HG03108 (cell line): ENCODE data around the gene AACS.
"Not testable (repeated sequence)": the region's sequence is repeated elsewhere in the genome, so short reads cannot be mapped to it uniquely, and the experiment has no call there.

Experiments used
- ATAC-seq: cut with Tn5 transposase; IDR thresholded peaks from one replicate; pipeline ENCODE4 v1.9.1; 2021; ENCODE audit warnings: moderate library complexity; ENCODE audit not compliant: unreplicated experiment

The AACS gene

GRCh38 chr12:125056306-125056705 lies 8.9 kb upstream of the AACS start:
- no peak for ATAC-seq

DNA sequence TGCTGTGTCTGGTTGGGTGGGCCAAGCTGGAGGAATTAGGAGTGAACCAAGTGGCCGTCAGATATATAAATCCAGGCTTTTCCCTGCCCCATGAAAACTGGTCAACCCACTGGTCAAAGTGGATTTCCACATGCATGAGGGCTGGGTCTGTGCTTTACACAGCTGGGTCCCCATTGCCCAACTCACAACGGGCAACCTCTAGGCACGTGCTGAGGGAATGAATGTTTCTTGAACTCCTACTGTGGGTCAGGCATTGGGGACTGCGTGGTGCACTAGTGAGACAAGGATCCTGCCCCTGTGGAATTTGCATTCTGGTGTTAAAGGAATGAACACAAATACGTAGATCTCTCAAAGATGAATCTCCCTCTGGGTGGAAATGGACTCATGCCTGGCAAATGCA lies 7.5 kb upstream of the AACS start:
- ATAC-seq, result no peak

GRCh38 chr12:125061229-125061628 lies 4.0 kb upstream of the AACS start:
- ATAC-seq, result no peak

DNA sequence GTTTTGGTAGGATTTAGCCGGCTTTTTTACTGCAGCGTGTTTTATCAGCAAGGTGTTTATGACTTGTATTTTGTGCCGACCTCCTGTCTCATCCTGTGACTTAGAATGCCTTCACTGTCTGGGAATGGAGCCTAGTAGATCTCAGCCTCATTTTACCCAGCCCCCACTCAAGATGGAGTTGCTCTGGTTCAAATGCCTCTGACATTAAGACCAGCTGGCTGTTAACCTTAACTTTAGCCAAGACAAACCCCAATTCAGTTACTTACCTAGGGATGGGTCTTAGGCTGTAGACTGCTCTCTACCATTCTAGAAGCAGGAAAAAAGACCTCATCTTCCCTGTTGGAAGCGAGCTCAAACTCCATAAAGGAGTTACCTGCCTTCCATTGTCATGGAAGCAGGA lies 1.7 kb upstream of the AACS start:
- ATAC-seq, result not testable (repeated sequence)

GRCh38 chr12:125064492-125064891 lies 743 bp upstream of the AACS start:
- no peak for ATAC-seq

DNA sequence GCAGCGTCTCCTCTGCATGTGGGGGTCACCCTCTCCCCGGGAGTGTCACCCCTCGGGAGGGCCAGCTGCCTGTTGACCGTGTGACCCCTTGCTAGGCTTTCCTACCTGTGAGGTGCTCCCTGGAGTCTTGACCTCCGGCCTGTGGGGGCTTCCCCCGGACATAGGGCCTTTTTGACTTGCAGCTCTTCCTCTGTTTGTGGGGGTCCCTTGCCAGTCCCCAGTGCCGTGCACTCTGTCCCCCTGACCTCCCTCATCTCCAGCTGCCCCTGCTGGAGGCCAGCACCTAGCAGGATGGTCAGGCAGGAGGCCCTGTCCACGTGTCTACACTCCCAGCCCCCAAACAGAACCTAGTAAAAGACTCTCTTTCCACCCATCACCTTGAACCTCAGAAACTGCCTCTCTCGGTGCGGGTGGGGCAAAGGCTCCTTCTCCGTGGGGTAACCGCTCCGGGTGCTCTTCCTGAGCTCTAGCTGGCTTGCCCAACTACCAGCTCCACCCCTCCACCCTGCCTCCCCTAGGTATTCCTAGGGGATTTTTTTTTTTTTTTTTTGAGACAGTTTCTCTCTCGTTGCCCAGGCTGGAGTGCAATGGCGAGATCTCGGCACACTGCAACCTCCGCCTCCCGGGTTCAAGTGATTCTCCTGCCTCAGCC lies 810 bp downstream of the AACS start:
- ATAC-seq, result no peak

DNA sequence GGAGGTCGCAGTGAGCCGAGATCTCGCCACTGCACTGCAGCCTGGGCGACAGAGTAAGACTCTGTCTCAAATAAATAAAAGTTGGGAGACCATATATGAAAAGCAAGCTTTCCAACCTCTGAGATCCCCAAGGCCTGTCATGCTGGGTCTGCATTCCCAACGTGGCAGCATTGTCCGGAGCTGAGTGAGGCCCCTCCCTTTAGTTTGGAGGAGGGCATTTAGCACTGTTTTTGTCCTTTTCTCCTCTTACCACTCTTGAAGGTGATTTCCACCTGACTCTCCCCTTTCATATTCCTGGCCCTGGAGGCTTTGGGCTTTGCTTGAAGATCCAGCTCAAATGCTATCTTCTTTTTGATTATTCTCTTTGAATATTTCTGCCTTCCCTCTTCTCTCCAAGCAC lies 3.2 kb downstream of the AACS start:
- no peak for ATAC-seq

- no peak for ATAC-seq
These were observed 4.4 kb downstream of the AACS start for GRCh38 chr12:125069616-125070015.

GRCh38 chr12:125070112-125070511 lies 4.9 kb downstream of the AACS start:
- no peak for ATAC-seq

DNA sequence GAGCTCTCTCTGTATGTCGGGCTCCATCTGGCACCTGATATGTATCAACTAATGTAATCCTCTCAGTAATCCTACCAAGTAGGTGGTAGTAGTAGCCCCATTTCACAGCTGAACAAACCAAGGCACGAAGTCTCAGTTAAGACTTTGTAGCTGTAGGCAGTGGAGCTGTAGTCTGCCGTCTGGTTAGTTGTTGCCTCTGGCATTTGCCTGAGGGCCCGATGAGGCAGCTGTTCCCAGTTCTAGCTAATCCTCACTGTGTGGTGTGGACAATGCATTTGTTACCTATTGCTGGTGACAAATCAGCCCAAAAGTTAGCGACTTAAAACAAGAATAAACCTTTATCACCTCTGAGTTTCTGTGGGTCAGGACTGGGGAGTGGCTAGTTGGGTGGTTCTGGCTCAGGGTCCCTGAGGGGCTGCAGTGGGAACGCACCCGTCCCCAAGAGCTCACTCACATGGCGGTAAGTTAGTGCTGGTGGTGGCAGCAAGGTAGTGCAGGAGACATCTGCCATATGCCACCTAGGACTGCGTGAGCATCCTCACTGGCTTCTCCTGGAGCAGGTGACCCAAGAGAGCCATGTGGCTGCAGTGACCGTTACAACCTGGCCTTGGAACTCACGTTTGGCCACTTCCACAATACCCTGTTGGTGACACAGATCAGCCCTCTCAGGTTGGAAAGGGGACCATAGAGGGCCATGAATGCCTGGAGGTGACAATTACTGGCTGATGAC lies 5.6 kb downstream of the AACS start:
- no peak for ATAC-seq

DNA sequence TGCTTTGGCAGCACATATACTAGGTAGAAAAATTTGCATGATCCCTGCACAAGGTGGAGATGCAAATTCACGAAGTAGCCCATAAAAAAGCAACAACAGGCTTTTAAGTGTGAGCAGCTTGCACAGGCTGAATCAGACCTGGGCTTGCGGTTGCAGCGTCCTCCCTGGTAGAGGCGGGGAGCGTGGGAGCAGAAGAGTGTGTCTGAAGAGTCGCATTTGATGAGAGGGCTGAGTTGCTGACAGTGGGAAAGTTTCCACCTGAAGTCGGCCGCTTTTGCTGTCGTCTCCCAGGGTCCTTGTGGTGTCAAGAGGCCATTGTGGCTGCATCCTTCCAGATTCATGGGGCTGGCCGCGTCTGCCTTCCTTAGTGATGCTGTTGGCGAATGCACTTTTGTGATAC lies 6.2 kb downstream of the AACS start:
- no peak for ATAC-seq

DNA sequence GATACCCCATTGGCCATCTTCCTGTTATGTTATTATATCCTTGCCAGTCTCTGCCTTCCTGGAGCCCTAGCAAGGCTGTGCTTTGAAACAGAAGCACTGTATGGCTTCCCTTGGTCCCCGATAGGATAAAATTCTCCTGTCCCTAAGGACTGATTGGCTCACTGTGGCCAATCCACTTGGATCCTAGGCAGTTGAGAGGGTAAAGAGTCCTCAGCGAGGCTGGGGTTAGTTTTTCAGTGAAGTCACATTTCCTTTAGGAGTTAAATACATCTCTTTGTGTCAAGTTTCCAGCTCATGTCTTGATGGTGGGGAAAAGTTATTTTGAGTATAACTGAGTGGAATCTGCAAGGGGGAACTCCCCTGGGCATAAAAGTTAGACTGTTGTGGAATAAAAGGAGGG lies 7.3 kb downstream of the AACS start:
- ATAC-seq, result no peak

- ATAC-seq, result not testable (repeated sequence)
These were observed 9.1 kb downstream of the AACS start for GRCh38 chr12:125074294-125074693.

GRCh38 chr12:125076103-125076502 lies 10.9 kb downstream of the AACS start:
- no peak for ATAC-seq

DNA sequence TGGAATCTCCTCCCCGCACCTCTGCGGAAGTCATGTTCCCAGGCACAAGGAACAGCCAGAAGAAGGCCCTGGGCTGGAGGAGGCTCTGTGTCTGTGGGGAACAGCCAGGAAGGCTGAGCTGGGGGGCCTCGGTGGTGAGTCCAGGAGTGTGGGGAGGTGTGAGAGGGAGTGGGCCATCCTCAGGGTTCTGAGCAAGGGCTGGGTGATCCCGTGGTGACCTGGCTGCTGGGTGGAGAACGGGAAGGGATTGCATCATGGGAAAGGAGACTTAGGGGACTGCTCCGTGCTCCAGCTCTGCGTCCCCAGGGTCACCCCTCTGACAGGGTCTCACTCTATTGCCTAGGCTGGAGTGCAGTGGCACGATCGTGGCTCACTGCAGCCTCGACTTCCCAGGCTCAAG lies 13.8 kb downstream of the AACS start:
- no peak for ATAC-seq

DNA sequence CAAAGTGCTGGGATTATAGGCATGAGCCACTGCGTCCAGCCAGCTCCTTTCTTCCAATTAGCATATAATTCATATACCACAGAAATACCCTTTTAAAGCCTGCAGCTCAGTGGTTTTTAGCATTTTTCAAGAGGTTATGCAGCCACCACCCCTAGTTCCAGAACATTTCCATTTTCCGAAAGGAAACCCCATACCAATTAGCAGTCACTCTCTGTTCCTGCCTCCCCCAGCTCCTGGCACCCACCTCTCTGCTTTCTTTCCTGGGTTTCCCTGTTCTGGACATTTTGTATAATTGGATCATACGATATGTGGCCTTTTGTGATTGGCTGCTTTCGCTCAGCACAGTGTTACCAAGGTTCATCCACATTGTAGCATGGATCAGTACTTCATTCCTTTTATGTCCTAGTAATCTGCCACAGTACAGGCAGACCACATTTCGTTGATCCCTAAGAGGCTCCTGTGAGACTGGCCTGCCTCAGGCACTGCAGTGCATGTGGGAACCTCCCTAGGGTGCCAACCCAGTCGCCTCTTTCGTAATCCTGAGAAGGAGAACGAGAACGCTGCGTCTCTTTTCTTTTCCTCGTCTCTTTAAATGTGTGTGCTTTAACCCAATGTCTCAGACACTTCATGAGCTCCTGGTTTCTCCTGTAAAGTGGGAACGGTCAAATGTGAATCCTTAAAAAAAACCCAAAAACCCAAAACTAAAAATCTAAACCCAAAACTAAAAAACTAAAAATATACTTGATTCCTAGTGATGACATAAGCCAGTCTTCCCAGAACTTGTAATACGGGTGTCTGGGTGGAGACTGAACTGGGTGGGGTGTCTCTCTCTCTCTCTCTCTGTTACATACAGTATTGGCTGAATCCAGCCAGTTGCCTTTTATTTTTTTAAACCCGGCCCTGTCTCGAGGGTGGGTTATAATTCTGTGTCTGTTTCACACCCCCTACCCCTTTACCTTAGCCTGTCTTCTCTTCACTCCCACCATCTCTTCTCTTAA lies 14.7 kb downstream of the AACS start:
- ATAC-seq, result no peak

- no peak for ATAC-seq
These were observed 16.2 kb downstream of the AACS start for GRCh38 chr12:125081427-125081826.

DNA sequence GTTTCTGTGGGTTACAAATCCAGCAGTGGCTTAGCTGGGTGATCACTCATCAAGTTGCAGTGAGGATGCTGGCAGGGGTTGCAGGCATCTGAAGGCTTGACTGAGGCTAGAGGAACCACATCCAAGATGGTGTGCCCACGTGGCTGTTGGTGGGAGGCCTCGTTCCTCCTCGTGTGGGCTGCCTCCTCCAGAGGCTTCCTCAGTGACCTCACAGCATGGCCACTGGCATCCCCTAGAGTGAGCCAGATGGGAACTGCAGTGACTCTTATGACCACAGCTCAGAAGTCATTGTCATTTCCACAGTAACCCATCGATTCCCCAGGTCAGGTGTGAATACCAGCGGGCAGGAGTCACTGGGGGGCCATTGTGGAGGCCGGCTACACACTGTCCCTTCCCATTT lies 17.8 kb downstream of the AACS start:
- ATAC-seq, result no peak

DNA sequence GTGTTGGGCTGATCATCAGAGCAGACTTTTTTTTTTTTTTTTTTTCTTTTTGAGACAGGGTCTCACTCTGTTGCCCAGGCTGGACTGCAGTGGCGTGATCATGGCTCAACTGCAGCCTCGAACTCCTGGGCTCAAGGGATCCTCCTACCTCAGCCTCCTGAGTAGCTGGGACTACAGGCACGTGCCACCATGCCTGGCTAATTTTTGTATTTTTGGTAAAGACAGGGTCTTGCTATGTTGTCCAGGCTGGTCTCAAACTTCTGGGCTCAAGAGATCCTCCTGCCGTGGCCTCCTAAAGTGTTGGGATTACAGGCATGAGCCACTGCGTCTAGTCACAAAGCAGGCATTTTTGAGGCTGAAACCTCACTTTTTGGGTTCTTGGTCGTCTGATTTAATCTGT lies 23.0 kb downstream of the AACS start:
- ATAC-seq, result not testable (repeated sequence)

DNA sequence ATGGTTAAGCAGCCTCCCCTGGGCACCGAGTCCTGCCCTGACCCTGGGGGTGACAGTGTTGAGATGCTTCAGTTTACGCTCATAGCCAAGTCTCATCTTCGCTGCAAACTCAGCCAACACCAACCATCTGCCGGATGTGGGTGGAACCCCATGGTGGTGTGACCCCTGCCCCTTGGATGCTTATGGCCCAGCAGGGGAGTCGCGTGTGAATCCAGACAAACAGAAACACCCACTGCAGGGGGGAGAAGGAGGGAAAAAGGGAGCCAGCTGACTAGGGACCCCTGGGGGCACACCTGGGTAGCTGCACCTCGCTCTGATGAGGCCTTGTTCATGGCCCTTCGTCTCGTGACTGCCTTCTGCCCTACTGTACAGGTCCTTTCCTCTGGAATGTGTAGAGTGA lies 23.8 kb downstream of the AACS start:
- ATAC-seq, result no peak

DNA sequence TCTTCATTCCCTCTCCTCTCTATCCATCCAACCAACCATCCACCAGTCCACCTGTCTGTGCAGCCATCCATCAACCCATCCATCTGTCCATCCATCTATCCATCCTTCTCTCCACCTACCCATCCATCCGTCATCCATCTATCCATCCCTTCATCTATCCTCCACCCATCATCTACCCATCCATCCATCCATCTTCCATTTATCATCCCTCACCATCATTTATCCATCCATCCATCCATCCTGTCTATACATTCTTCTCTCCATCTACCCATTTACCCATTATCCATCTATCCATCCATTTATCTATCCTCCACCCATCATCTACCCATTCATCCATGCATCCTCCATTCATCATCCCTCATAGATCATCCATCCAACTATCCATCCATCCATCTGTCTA lies 24.4 kb downstream of the AACS start:
- ATAC-seq, result no peak

DNA sequence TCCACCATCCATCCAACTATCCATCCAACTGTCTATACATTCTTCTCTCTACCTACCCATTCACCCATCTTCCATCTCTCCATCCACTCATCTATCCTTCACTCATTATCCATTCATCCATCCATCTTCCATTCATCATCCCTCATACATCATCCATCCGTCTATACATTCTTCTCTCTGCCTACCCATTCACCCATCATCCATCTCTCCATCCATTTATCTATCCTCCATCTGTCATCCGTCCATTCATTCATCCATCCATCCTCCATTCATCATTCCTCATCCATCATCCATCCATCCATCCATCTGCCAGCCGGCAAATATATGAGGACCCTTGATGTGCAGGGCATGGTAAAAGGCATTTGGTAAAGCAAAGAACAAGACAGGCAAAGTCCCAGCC lies 25.2 kb downstream of the AACS start:
- ATAC-seq, result no peak
